GM21390 (cell line): ENCODE measurements around the gene RSPRY1.
"Not testable (repeated sequence)": the region's sequence is repeated elsewhere in the genome, so short reads cannot be mapped to it uniquely, and the experiment has no call there.

ENCODE experiments used
- ATAC-seq: cut with Tn5 transposase; IDR thresholded peaks from one replicate; pipeline ENCODE4 v1.9.1; 2021; ENCODE audit not compliant: unreplicated experiment

Gene RSPRY1

DNA sequence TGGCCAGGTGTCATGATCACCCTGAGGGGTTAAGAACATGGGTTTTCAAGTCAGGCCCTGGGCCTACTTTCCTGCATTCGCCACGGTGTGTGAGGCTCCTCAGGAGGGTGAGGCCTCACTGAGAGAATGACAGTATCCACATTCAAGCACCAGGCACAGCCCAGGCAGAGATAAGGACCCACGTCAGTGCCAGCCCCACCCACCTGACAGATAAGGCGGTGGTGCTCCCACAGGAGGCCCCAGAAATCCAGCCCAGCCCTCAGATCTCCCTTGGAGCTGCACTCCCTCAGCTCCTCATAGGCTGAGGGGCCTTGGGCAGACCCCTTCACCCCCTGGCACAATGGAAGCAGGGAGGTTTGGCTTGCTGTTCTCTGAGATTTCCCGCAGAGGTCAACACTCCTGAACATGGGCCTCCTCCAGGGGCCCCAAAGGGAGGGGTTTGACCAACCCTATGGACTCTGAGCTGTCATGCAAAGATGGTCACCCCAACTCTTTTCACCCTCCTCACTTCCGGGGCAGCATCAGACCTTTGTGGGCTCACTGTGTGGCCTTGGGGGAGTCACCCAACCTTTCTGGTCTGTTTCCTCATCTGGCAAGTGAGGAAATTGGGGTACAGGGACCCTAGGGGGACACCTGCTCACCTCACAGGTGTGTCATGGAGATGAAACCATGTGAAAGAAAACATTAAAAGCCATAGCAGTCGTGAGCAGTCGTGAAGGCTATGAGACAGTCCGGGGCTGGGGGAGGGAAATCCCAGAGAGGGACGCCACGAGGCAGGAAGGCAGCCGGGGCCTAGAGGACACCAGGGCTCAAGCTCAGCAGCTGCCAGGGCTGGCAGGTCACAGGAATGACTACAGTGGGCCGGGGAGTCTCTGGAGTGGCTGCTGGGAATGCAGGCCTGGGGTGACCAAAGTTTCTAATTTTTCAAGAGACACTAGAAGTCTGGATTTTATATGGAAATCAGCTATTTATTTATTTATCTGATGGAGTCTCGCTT, 83.0 kb downstream of the RSPRY1 start:
- ATAC-seq, result no peak

DNA sequence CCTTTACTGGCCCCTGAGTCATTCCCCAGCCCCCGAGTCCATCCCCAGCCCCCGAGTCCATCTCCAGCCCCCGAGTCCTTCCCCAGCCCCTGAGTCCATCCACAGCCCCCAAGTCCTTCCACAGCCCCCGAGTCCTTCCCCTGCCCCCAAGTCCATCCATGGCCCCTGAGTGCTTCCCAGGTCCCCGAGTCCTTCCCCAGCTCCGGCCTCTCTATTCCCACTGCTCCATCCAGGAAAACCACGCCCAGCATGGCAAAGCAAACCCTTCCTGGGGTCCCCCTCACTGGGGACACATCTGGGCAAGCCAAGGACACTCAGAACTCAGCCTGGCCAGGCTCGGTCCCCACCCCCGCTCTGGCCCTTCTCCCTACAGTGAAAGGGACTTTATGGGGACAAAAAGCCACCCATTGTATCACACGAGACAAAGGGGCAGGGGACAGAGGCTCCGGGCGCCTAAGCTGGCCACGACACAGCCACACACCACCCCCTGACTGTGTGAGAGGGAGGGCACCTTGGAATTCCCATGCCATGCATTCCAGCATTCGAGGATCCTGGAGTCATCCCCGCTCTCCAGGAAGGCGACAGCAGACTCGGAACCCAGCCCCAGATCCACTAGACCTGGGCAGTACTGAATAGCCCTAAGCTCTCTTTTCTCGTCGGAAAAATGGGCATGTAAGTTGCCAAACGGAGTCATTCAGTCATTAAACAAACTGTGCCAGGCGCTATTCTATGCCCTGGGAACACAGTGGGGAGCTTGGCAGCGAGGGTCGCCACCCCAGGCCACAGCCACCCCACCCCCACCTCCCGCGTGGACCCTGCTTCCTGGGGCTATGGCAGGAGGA, 84.3 kb downstream of the RSPRY1 start:
- no peak for ATAC-seq

DNA sequence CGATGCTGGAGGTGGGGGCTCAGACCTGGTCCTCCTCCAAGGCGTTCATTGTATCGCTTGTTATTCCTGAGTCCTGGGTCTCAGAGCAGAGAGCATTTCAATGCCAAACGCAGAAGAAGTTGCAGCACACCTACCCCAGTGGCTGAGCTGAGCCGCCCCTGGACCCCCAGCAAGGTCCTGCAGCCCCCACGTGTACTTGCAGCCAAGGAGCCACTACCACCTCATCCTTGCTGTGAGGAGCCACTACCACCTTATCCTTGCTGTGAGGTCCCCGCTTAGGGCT, 84.9 kb downstream of the RSPRY1 start:
- ATAC-seq, result no peak

DNA sequence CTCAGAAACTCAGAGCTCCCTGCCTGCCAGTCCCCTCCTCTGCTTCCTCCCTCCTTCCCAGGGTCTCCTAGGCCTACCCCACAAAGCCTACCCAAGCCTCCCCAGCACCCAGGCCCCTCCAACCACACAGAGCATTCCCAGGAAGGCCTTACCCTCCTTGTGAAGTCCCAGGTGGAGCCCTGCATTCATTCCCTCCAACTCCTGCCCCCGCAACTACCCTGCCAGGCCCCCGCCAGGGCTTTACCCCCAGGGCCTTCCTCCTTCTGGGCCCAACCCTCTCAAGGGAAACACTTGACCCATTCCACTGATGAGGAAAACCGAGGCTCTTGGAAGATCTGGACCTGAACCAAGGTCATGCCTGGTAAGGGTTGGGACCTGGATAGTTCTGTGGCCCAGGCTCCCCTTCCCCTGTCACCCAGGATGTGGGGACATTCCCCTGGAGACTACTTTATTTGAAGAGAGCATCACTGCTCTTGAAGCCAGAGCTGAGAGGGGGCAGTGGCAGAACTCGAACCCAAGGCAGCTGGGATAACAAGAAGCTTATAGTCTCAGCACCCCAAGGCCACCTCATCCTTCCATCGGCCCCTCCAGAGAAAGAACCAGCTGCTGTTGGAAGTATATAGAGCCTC, 85.9 kb downstream of the RSPRY1 start:
- no peak for ATAC-seq

DNA sequence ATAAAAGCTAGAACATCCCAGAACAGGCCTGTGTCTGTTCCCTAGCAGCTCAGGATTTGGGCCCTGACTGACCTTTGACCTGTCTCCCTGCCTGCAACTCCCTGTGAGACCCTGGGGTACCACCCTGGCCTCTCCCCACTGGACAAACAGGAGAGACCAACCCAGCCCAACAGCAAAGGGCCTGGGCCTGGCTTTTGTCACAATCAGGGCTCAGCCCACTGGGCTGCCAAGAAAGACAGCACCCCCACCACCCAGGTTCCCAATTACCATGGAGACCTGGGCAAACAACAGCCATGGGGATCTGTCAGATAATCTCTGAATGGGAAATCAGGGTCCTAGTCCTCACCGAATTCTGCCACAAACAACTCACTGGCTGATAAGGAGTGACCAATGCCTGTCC, 87.2 kb downstream of the RSPRY1 start:
- ATAC-seq, result no peak

DNA sequence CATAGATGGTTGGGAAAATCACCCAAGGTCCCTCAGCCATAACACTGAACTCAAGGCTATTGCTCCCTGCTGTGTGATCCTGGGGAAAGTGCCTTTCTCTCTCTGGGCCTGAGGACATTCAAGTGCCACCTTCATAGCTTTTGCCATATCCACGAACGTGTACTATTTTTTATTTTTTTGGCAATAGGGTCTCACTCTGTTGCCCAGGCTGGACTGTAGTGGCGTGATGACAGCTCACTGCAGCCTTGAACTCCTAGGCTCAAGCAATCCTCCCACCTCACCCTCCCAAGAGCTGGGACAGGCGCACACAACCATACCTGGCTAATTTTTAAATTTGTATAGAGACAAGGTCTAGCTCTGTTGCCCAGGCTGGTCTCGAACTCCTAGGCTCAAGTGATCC, 87.7 kb downstream of the RSPRY1 start:
- no peak for ATAC-seq

DNA sequence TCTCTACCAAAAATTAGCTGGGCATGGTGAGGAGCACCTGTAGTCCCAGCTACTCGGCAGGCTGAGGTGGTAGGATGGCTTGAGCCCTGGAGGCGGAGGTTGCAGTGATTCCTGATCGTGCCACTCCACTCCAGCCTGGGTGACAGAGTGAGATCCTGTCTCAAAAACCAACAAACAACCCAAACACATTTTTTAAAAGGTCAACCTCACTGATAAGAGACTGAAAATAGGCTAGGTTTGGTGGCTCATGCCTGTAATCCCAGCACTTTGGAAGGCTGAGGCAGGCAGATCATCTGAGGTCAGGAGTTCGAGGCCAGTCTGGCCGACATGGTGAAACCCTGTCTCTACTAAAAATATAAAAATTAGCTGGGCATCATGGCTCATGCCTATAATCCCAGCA, 89.8 kb downstream of the RSPRY1 start:
- ATAC-seq, result not testable (repeated sequence)

DNA sequence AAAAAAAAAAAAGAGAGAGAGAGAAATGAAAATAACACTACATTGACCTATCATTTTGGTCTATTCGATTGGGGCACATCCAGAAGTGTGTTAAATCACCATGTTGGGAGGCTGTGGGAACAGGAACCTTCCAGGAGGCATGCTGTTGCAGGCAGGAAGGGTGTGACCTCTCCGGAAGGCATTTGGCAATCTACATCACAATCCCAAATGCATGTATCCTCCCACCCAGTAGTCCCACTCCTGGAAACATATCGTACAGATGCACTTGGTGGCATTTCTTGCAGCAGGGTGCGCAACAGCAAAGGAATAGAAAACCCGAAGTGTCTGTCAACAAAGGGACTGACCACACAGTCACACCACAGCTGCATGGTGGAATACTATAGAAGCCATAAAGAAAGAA, 90.5 kb downstream of the RSPRY1 start:
- no peak for ATAC-seq

DNA sequence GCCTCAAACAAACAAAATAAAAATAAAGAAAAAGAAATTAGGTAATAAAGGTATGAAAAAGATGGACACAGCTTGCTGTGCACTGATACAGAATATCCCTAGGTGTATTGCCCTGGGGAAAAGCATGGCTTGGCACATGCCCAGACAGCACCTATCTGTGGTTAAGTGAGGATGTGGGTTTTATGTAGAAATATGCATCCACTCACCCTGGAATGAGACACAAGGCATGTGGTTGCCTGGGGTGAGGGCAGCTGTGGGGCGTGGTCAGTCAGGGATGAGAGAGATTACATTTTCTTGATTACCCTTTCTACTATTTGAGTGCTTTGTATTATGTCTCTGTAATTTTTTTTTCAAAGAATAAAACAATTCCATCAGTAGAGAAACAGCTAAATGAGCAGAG, 91.5 kb downstream of the RSPRY1 start:
- ATAC-seq, result no peak

DNA sequence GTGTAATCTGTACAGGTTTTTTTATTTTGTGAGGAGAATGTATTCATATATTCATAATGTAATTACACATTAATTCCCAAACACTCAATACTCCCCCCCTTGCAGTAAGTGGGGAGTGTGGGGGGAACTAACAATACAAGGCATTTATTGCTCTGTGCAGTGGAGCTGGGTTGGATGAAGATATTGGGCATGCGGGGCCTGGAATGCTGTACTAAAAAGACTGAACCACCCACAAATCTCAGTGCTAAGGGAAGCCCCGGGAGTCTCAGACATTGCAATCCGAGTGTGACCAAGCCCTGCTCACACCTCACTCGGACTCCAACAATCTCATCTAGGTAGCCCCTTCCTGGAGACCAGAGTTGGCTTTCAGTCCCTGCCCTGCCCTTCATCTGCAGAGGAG, 92.4 kb downstream of the RSPRY1 start:
- no peak for ATAC-seq

DNA sequence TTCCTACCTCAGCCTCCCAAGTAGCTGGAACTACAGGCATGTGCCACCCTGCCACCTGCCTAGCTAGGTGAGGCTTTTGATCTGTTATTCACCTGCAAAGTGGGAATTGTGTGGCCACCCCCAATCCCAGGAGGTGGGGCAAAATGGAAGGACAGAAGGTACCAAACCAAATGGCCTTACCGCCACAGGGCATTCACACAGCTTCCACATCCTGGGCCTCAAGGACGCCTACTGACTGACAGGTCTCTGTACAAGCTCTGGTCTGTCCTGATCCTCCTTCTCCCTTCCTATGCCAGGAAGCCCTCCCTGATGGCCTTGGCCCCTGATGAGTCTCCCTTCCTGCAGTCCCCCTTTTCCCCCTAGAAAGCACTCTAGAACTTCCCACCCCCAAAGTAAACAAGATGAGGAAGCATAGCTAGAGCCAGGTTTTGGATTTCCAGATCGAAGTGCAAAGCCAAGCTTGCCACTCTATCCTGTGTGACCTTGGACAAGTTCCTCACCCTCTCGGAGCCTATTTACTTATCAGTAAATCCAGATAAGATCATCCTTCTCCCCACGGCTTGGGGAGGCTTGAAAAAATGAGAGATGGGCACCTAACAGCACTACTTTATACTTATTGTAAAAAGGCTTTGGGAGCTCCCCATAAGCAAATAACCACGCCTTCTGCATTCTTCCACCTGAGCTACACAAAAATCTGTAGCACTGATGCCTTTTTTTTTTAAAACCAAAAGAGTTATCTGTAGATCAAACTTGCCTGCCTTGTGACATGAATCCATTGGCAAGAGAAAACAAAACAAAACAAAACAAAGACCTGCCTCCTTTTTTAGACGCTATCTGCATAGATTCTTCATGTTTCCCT, 93.9 kb downstream of the RSPRY1 start:
- ATAC-seq, result no peak

DNA sequence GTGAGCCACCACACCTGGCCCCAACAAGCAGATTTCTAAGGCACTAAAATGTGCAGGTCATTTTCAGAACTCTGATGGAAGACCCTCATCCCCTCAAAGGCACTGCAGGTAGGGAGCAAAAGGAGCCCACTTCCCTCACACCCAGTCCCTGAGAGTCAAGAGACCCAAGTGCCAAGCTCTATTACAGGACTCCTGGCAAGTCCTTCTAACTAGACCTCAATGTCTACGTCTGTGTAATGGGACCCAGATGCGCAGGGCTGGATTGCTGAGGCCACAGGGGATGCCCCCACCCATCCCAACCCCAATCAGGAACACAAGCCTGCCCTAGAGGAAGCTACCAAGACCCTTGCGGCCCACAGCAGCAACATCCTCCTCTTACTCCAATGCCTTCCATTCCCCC, 95.7 kb downstream of the RSPRY1 start:
- no peak for ATAC-seq

DNA sequence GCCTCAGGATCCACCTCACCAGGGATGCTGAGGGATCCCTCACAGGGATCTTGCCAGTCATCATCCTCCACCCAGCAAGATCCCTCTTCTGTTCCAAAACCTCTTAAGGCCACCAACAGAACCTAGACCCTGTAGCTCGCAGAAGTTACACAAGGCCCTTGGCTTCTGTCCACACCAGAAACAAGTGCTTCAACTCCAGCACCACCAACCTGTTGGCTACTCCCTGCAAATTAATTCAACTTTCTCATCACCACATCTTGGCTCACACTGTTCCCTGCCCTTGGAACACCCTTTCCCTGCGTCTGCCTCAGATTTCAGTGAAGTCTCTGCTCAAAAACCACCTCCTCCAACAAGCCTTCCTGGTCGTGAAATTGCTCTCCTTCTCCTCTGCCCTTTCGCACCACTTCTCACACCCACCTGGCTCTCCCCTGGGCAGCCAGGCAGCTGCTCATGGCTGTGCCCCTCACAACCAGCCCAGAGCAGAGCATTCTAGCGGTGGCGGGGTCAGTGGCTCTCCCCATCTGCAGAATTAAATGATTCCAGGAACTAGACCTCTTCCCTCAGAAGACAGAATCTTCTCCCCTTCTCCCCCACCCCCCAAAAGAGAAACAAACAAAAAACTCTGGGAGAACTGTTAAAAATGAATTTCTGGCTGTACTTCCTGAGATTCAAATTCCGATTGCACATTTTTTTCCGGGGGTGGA, 96.5 kb downstream of the RSPRY1 start:
- ATAC-seq, result no peak

DNA sequence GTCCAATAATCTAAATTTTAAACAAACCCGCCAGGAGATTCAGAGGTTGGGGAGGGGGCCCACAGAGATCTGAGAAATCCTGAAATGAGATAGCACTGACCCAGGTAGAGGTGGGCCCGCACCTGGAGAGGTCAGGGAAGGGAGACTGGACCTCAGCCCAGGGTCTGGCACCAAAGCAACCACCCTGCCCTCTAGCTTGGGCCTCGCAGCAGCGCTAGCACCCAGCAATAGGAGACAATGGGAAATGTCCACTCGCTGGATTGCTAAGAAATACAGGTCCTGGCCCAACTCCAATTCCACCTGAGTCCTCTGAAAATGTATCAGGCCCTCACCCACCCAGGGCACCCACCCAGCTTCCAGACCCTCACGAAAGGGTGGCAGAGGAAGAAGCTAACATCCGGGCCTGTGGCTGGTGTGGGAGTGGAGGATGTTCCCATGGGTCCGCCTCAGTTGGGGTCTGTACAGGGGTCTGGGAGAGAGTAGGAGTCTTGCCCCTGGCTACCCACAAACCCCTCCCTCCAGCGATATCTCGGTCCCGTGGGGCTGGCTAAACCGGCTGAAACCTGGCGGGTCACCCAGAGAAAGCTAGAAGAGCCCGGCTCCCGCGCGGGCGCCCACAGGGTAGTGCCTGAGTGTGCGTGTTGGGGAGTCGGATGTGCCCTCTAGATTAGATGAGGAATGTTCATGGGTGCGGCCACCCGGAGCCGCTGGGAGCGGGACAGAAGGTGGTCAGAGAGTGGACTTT, 97.3 kb downstream of the RSPRY1 start:
- ATAC-seq, result no peak

DNA sequence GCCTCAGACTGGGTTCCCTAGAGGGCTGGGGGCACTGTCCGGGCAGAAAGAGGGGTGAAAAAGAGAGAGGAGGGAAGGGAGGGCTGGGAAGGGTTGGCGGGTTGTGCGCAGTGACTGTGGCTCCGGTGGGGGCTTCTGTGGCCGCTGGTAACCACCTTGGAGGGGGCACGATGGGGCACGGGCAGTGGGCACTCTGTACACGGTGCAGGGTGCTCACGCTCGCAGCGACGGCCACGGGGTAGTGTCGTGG, 97.8 kb downstream of the RSPRY1 start:
- ATAC-seq, result no peak

DNA sequence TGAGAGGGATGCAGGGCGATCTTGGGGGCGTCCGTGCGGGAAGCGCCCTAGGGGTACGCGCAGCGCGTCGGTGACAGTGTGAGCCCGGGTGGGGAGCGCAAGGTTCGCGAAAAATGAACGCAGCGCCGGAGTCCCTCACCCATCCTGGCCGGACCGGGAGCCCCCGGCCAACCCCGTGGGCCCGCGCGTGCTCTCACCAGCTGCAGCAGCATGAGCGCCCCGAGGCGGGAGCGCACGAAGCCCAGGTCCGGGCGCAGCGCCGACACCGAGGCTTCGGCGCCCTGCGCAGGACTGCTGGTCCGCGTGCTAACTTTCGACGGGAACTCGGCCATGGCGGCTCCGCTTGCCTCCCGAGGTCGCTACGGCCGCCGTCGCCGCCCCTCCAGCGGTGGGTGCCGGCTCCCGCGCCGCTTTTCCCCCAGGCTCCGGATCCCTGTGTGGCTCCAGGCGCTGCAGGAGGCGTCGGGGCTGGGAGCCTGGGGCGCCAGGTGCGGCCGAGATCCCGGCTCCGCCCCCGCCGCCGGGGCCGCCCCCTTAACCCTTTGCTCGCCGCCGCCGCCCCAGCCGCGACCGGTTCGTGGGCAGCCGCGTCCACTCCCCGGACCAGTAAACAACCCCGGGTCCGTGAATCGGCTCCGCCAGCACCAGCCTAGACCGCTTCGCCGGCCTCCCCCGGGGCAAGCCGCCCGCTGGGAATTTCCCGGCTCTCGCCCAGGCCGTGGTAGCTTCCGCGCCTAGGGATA, 98.3 kb downstream of the RSPRY1 start, which contains the start of gene PLLP:
TSS of gene PLLP (minus strand) at position 464 of the 743 bp plus-strand sequence. CDS start at position 332, 132 bp downstream.
- no peak for ATAC-seq

DNA sequence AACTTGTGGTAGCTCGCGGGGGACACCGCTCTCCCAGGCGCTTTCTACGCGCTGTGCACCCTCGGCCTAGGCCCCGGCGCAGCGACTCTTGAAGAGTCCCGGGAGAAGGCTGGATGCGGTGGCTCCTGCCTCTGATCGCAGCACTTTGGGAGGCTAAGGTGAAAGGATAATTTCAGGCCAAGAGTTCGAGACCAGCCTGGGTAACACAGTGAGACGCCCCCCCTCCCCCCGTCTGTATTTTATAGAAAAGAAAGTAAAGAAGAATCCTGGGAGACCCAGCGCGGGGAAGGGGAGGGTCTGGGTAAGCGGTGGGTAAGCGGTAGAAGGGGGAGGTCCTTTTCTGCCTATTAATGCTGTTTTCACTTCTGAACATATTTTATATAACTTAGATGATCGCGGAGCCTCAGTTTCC, 98.8 kb downstream of the RSPRY1 start:
- ATAC-seq, result no peak

DNA sequence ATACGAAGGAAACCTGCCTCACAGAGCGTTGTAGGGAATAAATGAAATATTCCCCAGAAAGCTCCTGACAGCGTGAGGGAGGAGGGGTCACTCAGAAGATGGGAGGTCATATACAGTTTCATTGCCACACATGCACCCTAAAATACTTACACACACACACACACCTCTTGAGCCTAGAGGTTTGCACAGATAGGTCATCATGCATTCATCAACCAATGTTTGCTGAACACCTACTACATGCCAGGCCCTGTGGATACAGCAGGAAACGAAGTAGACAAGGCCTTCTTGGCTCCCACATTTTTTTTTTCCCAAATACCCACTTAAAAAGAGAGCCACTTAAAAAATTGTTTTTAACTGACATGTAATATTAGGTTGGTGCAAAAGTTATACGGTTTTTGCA, 99.2 kb downstream of the RSPRY1 start:
- ATAC-seq, result no peak
